NCI-H2171 treated with DMSO at 0.1 percent for 48 hours (cell line): Measurements from ENCODE around the gene PPM1N.
"Not testable (repeated sequence)": the region's sequence is repeated elsewhere in the genome, so short reads cannot be mapped to it uniquely, and the experiment has no call there.

Source experiments
- DNase-seq: peaks from one replicate; lab custom pipeline; 2025; lab: John Stamatoyannopoulos, UW

PPM1N gene

DNA sequence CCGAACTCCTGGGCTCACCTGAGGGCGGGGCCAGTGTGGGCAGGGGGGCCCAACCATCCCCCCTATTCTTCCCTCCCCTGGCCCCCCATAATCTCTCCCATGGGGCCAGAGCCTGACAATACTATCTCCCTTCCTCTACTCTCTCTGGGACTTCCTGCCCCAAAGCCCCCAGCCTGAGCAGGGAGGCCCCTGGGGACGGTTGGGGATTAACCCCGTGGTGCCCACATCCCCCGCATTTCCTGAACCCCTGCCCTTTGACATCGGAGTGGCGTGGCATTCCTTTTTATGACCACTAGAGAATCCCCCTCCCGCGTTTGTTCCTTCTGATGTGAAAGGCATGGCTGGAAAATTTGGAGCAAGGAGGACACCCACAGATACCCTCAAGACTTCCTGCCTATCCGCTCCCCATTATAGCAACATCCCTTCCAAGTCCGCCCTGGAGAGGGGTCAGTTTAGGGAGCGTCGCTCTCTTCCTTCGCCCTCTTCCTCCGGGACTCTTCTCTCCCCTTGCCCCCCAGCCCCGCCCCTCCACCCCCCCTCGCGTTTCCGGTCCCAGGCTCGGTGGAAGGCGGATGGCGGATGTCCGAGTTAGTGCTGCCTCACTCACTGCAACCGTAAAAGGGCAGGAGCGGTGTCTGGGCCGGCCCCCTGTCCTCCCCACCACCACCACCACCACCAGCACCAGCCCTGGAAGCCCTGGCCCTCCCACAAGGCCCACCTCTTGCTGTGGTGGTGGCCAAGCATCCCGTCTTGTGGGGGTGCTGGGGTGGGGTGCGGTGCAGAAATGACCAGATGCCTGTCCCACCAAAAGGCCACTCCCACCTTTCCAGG, 10.8 kb downstream of the PPM1N start:
- peak; percentile 55 for DNase-seq

DNA sequence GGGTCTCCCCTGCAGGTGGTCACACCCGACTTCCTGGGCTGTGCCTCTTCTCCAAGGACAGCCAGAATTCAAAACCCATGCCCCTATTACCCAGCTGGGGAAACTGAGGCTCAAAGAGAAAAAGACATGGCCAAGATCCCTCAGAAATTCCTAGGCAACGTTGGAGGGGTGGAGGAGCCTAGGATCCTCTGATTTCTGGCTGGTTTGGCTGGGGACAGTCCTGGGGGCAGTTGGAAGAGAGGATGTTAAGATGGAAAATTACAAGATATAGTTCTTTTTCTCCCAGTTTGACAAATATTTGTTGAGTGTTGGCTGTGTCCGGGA, 11.4 kb downstream of the PPM1N start:
- no peak for DNase-seq

DNA sequence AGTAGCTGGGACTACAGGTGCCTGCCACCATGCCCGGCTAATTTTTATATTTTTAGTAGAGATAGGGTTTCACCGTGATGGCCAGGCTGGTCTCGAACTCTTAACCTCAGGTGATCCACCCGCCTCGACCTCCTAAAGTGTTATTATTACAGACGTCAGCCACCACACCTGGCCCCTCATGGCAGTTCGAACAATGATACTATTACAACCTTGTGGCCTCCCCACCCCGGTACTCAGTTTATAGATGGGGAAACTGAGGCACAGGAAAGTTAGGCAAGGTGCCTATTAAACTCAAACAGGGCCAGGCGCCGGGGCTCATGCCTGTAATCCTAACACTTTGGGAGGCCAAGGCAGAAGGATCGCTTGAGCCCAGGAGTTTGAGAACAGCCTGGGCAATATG, 12.1 kb downstream of the PPM1N start:
- DNase-seq = not testable (repeated sequence)

DNA sequence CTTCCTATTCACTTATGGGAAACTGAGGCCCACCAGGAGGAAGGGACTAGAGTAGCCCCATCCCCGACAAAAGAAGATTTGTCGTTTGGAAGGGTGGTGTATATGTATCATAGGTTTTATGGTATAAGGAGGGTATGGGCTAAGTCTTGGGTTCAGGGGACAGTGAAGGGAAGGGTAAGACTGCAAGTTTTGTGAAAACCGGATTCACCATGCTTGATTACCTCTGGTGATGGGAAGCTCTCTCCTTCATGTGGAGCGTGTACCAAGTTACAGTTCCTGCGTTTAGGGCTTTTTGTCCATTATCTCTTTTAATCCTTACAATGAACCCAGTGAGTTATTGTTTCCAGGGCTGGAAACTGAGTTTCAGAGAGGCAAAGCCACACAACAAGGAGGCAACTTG, 12.8 kb downstream of the PPM1N start:
- no peak for DNase-seq

GRCh38 chr19:45512881-45513483, 14.7 kb downstream of the PPM1N start:
- no peak for DNase-seq

DNA sequence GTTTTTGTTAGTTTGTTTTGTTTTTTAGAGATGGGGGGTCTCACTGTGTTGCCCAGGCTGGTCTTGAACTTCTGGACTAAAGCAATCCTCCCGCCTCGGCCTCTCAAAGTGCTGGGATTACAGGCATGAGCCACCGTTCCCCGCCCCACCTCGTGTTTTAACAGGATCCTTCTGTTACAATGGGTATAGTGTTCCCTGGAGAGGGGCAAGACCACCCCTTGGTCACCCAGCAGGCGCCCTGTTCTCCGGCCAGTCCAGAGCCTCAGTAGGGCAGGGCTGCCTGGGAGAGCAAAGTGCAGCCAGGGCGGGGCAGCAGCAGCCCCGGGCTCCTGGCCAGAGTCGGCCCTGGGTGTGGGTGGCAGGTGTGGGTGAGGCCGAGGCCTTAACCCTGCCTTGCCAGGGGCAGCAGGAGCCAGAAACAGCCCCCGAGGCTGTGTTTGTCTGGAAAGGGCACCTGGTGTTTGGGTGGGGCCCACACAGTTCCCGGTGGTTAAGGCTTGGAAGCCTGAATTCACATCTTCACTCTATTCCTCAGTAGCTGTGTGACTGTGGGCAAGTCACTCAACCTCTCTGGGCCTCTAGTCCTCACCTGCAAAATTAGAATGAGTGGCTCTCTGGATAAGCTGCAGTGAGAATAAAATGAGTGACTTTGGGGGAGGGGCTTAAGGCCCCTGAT, 16.3 kb downstream of the PPM1N start:
- DNase-seq = no peak

DNA sequence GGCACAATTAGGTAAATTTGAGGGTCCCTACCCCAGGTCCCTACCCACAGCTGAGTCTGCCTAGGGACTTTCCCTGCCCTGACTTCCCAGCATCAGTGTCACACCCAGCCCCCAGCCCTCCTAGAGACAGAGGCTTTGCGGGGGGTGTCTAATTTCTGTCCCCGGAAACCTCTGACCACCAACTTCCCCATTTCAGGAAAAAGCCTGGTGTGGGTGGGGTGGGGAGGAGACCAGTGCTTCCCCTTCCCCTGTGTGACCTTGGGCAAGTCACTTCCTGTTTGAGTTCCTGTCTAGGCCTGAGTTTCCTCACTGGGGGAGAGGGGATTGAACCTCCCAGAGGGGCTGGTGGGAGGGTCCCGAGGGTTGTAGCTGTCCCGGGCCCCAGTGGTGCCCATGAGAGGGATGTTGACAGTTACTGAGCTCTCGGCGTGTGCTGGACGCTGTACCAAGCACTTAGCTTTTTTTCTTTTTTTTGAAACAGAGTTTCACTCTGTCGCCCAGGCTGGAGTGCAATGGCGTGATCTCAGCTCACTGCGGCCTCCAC, 16.9 kb downstream of the PPM1N start:
- DNase-seq = no peak

GRCh38 chr19:45515807-45516401, 17.7 kb downstream of the PPM1N start:
- DNase-seq = no peak

DNA sequence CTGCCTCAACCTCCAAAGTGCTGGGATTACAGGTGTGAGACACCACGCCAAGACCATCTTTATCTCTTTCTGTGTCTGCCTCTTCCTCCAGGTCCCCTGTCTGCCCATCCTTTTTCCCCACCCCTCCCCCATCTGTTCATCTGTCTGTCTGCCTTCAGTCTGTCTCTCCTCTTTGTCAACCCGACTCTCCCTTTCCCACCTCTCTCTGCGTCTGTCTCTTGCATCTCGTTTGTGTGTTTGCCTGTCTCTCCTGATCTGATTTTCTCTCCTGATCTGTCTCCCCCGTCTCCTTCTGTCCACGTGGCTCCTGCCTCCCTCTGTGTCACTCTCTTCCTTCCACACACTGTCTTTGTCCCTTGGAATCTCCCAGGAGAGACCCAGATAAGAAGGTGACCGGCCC, 19.0 kb downstream of the PPM1N start:
- DNase-seq = no peak

- no peak for DNase-seq
These were observed 19.6 kb downstream of the PPM1N start for GRCh38 chr19:45517641-45518468.

DNA sequence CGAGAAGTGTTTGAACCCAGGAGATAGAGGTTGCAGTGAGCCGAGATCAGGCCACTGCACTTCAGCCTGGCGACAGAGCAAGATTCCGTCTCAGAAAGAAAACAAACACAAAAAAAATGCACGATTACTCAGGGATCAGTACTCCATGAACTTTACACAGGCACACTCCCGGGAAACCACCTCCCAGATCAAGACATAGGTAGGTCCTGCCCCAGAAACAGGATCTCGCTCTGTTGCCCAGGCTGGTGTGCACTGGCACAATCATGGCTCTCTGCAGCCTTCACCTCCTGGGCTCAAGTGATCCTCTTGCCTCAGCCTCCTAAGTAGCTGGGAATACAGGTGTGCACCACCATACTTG, 20.2 kb downstream of the PPM1N start:
- no peak for DNase-seq

- no peak for DNase-seq
These were observed 24.0 kb downstream of the PPM1N start for GRCh38 chr19:45522010-45522941.

- peak; percentile 74 for DNase-seq
These were observed 25.5 kb downstream of the PPM1N start for GRCh38 chr19:45523642-45524256.

DNA sequence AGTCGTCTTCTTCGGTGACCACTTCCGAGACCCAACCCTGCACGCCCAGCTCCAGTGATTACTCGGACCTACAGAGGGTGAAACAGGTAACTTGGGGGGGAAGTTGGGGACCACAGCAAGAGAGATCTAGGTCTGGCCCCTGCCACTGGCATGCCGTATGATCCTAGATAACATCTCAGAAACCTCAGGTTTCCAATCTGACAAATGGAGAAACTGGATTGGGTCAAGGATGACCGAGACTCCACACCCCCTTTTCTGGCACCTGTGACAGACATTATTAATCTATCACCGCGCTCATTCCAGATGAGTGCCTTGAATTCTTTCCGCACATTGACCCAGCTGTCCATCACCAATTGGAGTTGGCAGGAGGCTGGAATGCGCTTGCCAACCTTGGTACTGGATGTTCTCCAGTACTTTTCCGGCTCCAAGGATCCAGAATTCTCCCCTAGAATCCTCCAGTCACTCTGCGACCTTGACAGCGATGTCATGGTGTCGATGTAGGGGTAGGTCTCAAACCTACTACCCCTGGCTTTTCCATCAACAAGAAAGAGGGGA, 26.4 kb downstream of the PPM1N start:
- no peak for DNase-seq

- DNase-seq = peak; percentile 72
These were observed 27.9 kb downstream of the PPM1N start for GRCh38 chr19:45526143-45526542.

- no peak for DNase-seq
These were observed 28.7 kb downstream of the PPM1N start for GRCh38 chr19:45526971-45527370.

DNA sequence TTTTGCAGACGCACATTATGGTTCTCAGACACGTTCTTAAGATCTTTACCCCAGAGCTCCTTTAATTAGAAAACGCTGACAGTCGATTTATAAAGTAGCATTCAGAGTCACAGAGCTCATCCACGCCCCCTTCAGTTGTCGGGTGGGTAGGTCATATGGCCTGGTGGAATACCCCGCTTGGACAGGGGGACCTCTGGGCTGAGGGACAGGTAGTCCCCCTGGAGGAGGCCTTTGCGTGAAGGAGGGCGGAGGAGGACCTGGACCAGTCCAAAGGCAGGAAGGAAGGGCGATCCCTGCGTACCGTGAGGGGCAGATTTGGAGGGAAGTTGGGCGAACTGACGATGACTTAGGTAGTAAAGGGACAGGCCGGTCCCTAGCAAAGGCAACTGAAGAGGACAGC, 29.5 kb downstream of the PPM1N start:
- DNase-seq = no peak

GRCh38 chr19:45528149-45528743, 30.0 kb downstream of the PPM1N start:
- peak; percentile 28 for DNase-seq

GRCh38 chr19:45528744-45529419, 30.6 kb downstream of the PPM1N start:
- peak; percentile 88 for DNase-seq
